OCI-LY7 (cell line): ENCODE data around the gene FBLN2. TPM values are rescaled to one million over a fixed set of nuclear protein-coding genes. Genes with fewer than 3 reads are reported as not detected.

Experiments used
- BruUV-seq: library from RNA; stranded (reverse); fragments of 400-500 nt; replicated peaks from 2 replicates; lab custom pipeline; 2021; lab: Mats Ljungman, UMichigan
- CTCF ChIA-PET: fragments of 300-600 bp; sonication (Branson Sonifier 250); formaldehyde crosslinking; loops from one replicate; lab custom pipeline; 2022; ENCODE audit warnings: antibody characterized with exemption; ENCODE audit not compliant: unreplicated experiment; lab: Charles Lee
- POLR2A ChIA-PET: fragments of 300-600 bp; sonication (Branson Sonifier 250); formaldehyde crosslinking; loops from one replicate; lab custom pipeline; 2022; ENCODE audit warnings: antibody characterized with exemption; lab: Charles Lee
- DNase-seq: peaks from one replicate; pipeline ENCODE4 v3.0.0-alpha.2; 2015; ENCODE audit warnings: low spot score
- H2AFZ ChIP-seq: fragments of 200-600 bp; sonication (generic), shearing (Covaris generic); 2 replicates; pipeline ENCODE4 v1.6.1; 2014; ENCODE audit warnings: mild to moderate bottlenecking, antibody characterized with exemption, low read length, moderate library complexity
- H3K27ac ChIP-seq: fragments of 200-600 bp; sonication (generic); 2 replicates; pipeline ENCODE4 v1.5.1; 2014; ENCODE audit warnings: mixed run types, low read depth, mild to moderate bottlenecking, moderate library complexity, low read length, inconsistent platforms; ENCODE audit not compliant: poor library complexity, severe bottlenecking
- H3K36me3 ChIP-seq: fragments of 200-600 bp; sonication (generic); 2 replicates; pipeline ENCODE4 v1.6.1; 2014; ENCODE audit warnings: mild to moderate bottlenecking, antibody characterized with exemption, low read length, moderate library complexity, mixed read lengths; ENCODE audit not compliant: insufficient read depth
- H3K4me1 ChIP-seq: fragments of 200-600 bp; sonication (generic); 2 replicates; pipeline ENCODE4 v1.5.1; 2014; ENCODE audit warnings: mild to moderate bottlenecking, low read length; ENCODE audit not compliant: insufficient read depth, poor library complexity, severe bottlenecking
- H3K4me2 ChIP-seq: fragments of 200-600 bp; sonication (generic); 2 replicates; pipeline ENCODE4 v1.6.1; 2014; ENCODE audit warnings: mild to moderate bottlenecking, low read length
- H3K4me3 ChIP-seq: fragments of 200-600 bp; sonication (generic); 2 replicates; pipeline ENCODE4 v1.5.1; 2014; ENCODE audit warnings: mild to moderate bottlenecking, low read depth, low read length; ENCODE audit not compliant: poor library complexity, severe bottlenecking
- H3K79me2 ChIP-seq: fragments of 200-600 bp; sonication (generic); 2 replicates; pipeline ENCODE4 v1.6.1; 2016; ENCODE audit warnings: low read depth, mild to moderate bottlenecking, low read length, moderate library complexity, mixed read lengths; ENCODE audit not compliant: insufficient read depth
- H3K9me2 ChIP-seq: fragments of 200-600 bp; sonication (generic); 2 replicates; pipeline ENCODE4 v1.6.1; 2016; ENCODE audit warnings: mild to moderate bottlenecking, low read length, mixed read lengths; ENCODE audit not compliant: insufficient read depth
- H3K9me3 ChIP-seq: fragments of 200-600 bp; sonication (generic); 2 replicates; pipeline ENCODE4 v1.6.1; 2014; ENCODE audit warnings: mild to moderate bottlenecking, mixed run types, low read length, mixed read lengths
- H4K20me1 ChIP-seq: fragments of 200-600 bp; sonication (generic); 2 replicates; pipeline ENCODE4 v1.6.1; 2014; ENCODE audit warnings: mild to moderate bottlenecking, antibody characterized with exemption, low read length, moderate library complexity, mixed read lengths; ENCODE audit not compliant: insufficient read depth
- EZH2phosphoT487 ChIP-seq: fragments of 200-600 bp; sonication (generic); IDR thresholded peaks from 2 replicates; pipeline ENCODE4 v1.6.1; 2018; ENCODE audit warnings: low read depth, borderline replicate concordance, mild to moderate bottlenecking, mixed run types, antibody characterized with exemption, low read length, moderate library complexity, mixed read lengths
- intact Hi-C: fragments of 100-400 bp; cut with micrococcal nuclease; formaldehyde crosslinking; loops from one replicate; pipeline ENCODE4 v1.10.0; 2022; ENCODE audit not compliant: unreplicated experiment
- total RNA-seq, 2 experiments: library from RNA; depleted of rRNA in 1 of 2; stranded (reverse); fragments of >200 nt in 1 of 2; shearing (Covaris generic) in 1 of 2; gene quantifications; 2 replicates each; pipeline ENCODE4 v1.2.3, GENCODE V29; 2014 to 2022
- TF ChIP-seq, protein P1 (sequence below): fragments of 200-600 bp; sonication (generic); conservative IDR thresholded peaks from 2 replicates; pipeline ENCODE4 v1.5.1; 2014; ENCODE audit warnings: mild to moderate bottlenecking, antibody characterized with exemption, low read length, moderate library complexity, mixed read lengths

FBLN2 gene
- total RNA-seq, 2 experiments from 2014 or later, result not detected

- no peak for TF ChIP-seq EZH2phosphoT487
- TF ChIP-seq, protein P1, sequence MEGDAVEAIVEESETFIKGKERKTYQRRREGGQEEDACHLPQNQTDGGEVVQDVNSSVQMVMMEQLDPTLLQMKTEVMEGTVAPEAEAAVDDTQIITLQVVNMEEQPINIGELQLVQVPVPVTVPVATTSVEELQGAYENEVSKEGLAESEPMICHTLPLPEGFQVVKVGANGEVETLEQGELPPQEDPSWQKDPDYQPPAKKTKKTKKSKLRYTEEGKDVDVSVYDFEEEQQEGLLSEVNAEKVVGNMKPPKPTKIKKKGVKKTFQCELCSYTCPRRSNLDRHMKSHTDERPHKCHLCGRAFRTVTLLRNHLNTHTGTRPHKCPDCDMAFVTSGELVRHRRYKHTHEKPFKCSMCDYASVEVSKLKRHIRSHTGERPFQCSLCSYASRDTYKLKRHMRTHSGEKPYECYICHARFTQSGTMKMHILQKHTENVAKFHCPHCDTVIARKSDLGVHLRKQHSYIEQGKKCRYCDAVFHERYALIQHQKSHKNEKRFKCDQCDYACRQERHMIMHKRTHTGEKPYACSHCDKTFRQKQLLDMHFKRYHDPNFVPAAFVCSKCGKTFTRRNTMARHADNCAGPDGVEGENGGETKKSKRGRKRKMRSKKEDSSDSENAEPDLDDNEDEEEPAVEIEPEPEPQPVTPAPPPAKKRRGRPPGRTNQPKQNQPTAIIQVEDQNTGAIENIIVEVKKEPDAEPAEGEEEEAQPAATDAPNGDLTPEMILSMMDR, result no peak
Observed at GRCh38 chr3:13557926-13558325, 9.0 kb downstream of the FBLN2 start.

DNA sequence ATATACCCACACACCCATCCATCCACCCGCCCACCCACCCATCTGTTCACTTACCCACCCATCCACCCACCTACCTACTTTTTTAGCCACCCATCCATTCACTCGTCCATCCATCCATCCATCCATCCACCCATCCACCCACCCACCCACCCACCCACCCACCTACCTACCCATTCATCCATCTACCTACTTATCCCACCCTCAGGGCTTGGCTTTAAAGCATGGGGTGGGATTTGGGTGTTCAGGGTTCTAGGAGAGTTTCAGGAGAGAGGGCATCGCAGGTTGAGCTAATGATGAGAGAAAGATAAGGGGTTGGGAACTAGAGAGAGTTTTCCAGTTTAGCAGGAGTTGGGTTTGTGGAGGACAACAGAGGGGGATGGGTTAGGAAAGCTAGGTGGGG is 9.7 kb downstream of the FBLN2 start:
- Histone ChIP-seq H3K79me2 (no peaks in the 10 kb centered on the region), H3K36me3 (no peaks in the 10 kb centered on the region), H3K9me3 (no peaks in the 10 kb centered on the region), H3K9me2 (no peaks in the 10 kb centered on the region), H3K27ac (no peak overlapping the region), H3K4me1 (peaks cover 12% of the 10 kb centered on the region), H3K4me2 (no peak overlapping the region), H2AFZ (no peak overlapping the region), H3K4me3 (no peak overlapping the region), H4K20me1 (no peaks in the 10 kb centered on the region)
- ChIA-PET CTCF (no interaction called here), POLR2A (no interaction called here)
- DNase-seq, result no peak
- no TSS peak for BruUV-seq
- TF ChIP-seq, protein P1, result no peak
- no peak for TF ChIP-seq EZH2phosphoT487
- intact Hi-C loops, result no loop called here

More at GRCh38 chr3:13557926-13558325, 9.0 kb downstream of the FBLN2 start:
- Histone ChIP-seq H3K36me3 (no peaks in the 10 kb centered on the region), H3K4me3 (no peak overlapping the region), H2AFZ (no peak overlapping the region), H3K9me2 (no peaks in the 10 kb centered on the region), H3K79me2 (no peaks in the 10 kb centered on the region), H3K9me3 (no peaks in the 10 kb centered on the region), H3K4me2 (no peak overlapping the region), H4K20me1 (no peaks in the 10 kb centered on the region), H3K4me1 (peaks cover 12% of the 10 kb centered on the region), H3K27ac (no peak overlapping the region)
- intact Hi-C loops, result no loop called here
- ChIA-PET CTCF (no interaction called here), POLR2A (no interaction called here)
- no peak for DNase-seq
- BruUV-seq, result no TSS peak

- no peaks in the 10 kb centered on the region for H3K9me3 ChIP-seq
- H3K36me3 ChIP-seq, result no peaks in the 10 kb centered on the region
- BruUV-seq, result no TSS peak
- H3K4me3 ChIP-seq, result no peak overlapping the region
- no peak for DNase-seq
- no peak overlapping the region for H3K27ac ChIP-seq
- intact Hi-C loops, result no loop called here
- no peaks in the 10 kb centered on the region for H4K20me1 ChIP-seq
- H3K4me2 ChIP-seq, result no peak overlapping the region
- CTCF ChIA-PET, result no interaction called here
- TF ChIP-seq EZH2phosphoT487, result no peak
- TF ChIP-seq, protein P1, result no peak
- POLR2A ChIA-PET, result no interaction called here
- H2AFZ ChIP-seq, result no peak overlapping the region
- H3K9me2 ChIP-seq, result no peaks in the 10 kb centered on the region
- H3K79me2 ChIP-seq, result no peaks in the 10 kb centered on the region
- H3K4me1 ChIP-seq, result peaks cover 12% of the 10 kb centered on the region
Observed at GRCh38 chr3:13559764-13560525, 11.0 kb downstream of the FBLN2 start.
